ENCODE data around the gene TLCD2. TPM values are rescaled to one million over a fixed set of nuclear protein-coding genes. Genes with fewer than 3 reads are reported as not detected.

Gene TLCD2
- total RNA-seq, 1 donor from 2014 or later, result 8.6 TPM

Other genes with a start within 250 kb of the TLCD2 start
- 144 to 149 TPM (median 147 TPM) in 3 replicates for gene MYO1C, start 217.7 kb downstream of the TLCD2 start, total RNA-seq
- 22.4 to 23.5 TPM (median 22.5 TPM) in 3 replicates for gene INPP5K, start 193.8 kb downstream of the TLCD2 start, total RNA-seq
- 58.3 to 63.4 TPM (median 61.8 TPM) in 3 replicates for gene PITPNA, start 147.6 kb downstream of the TLCD2 start, total RNA-seq
- 12.4 to 13.3 TPM (median 12.4 TPM) in 3 replicates for gene SLC43A2, start 81.5 kb downstream of the TLCD2 start, total RNA-seq
- gene SCARF1, start 64.6 kb downstream of the TLCD2 start, total RNA-seq, result 1.5 to 2.1 TPM (median 1.8 TPM) in 3 replicates
- gene RILP, start 60.5 kb downstream of the TLCD2 start, total RNA-seq, result 3.4 to 3.8 TPM (median 3.5 TPM) in 3 replicates
- 331 to 354 TPM (median 334 TPM) in 3 replicates for gene PRPF8, start 25.5 kb downstream of the TLCD2 start, total RNA-seq
- gene WDR81, start 14.3 kb upstream of the TLCD2 start, total RNA-seq, result 20.3 to 22.9 TPM (median 20.6 TPM) in 3 replicates
- gene SERPINF2, start 32.5 kb upstream of the TLCD2 start, total RNA-seq, result 0.32 to 0.63 TPM (median 0.44 TPM) in 3 replicates
- gene SERPINF1, start 51.7 kb upstream of the TLCD2 start, total RNA-seq, result 69.6 to 72.5 TPM (median 71.4 TPM) in 3 replicates
- gene SMYD4, start 119.5 kb upstream of the TLCD2 start, total RNA-seq, result 21.9 to 24.9 TPM (median 24.5 TPM) in 3 replicates
- 91.2 to 98.0 TPM (median 94.2 TPM) in 3 replicates for gene RPA1, start 119.6 kb upstream of the TLCD2 start, total RNA-seq